CD4-positive, alpha-beta T cell (primary cell): Measurements from ENCODE around the gene RAB9A. TPM values are rescaled to one million over a fixed set of nuclear protein-coding genes. Genes with fewer than 3 reads are reported as not detected.

Source experiments
- ATAC-seq: fragments of 200-7000 bp; cut with Tn5 transposase; one replicate; pipeline ENCODE4 v1.10.0; 2022; ENCODE audit warnings: mild to moderate bottlenecking; ENCODE audit not compliant: poor library complexity
- CTCF ChIA-PET: fragments of 350-600 bp; sonication (Branson Sonifier 250); formaldehyde crosslinking; loops from one replicate; lab custom pipeline; 2021; ENCODE audit warnings: antibody characterized with exemption, inconsistent platforms; lab: Charles Lee
- POLR2A ChIA-PET: fragments of 350-600 bp; sonication (Branson Sonifier 250); formaldehyde crosslinking; loops from one replicate; lab custom pipeline; 2021; ENCODE audit warnings: antibody characterized with exemption, inconsistent platforms; lab: Charles Lee
- DNase-seq, 14 experiments: peaks; one replicate each; pipeline ENCODE4 v3.0.0-alpha.2; 2013 to 2020; ENCODE audit warnings: mixed read lengths in 2 of 14
- H3K27ac ChIP-seq, 2 donors: one replicate each; pipeline versions ENCODE4 v1.5.1 to v1.7.0; 2013; ENCODE audit warnings: low read length in 2 of 2, low read depth in 1 of 2, mild to moderate bottlenecking in 1 of 2
- H3K27me3 ChIP-seq, 2 experiments: 1 replicate in 1 of 2; 2 replicates in 1 of 2; pipeline versions ENCODE4 v1.6.1 to v1.7.0; 2013; ENCODE audit warnings: low read length in 2 of 2, control low read depth in 1 of 2, mild to moderate bottlenecking in 1 of 2, moderate library complexity in 1 of 2; ENCODE audit not compliant: insufficient read depth in 2 of 2, control insufficient read depth in 1 of 2
- H3K36me3 ChIP-seq: one replicate; pipeline ENCODE4 v1.6.1; 2013; ENCODE audit warnings: low read length, control low read depth; ENCODE audit not compliant: insufficient read depth
- H3K4me1 ChIP-seq: one replicate; pipeline ENCODE4 v1.6.1; 2013; ENCODE audit warnings: low read length, control low read depth; ENCODE audit not compliant: insufficient read depth
- H3K4me3 ChIP-seq: one replicate; pipeline ENCODE4 v1.5.1; 2013; ENCODE audit warnings: mild to moderate bottlenecking, low read length, moderate library complexity
- H3K9me3 ChIP-seq, 2 experiments: 1 replicate in 1 of 2; 2 replicates in 1 of 2; pipeline versions ENCODE4 v1.6.1 to v1.7.0; 2013; ENCODE audit warnings: low read length in 2 of 2, mild to moderate bottlenecking in 2 of 2, control low read depth in 1 of 2, moderate library complexity in 1 of 2; ENCODE audit not compliant: control insufficient read depth in 1 of 2, insufficient read depth in 1 of 2
- H3K27ac Mint-ChIP-seq: one replicate; pipeline ENCODE4 v1.8.0; 2020; ENCODE audit warnings: mixed read lengths
- H3K27me3 Mint-ChIP-seq: one replicate; pipeline ENCODE4 v1.8.0; 2021; ENCODE audit warnings: mixed read lengths
- H3K36me3 Mint-ChIP-seq: one replicate; pipeline ENCODE4 v1.8.0; 2021; ENCODE audit warnings: low read depth, mixed read lengths
- H3K4me1 Mint-ChIP-seq: one replicate; pipeline ENCODE4 v1.8.0; 2021; ENCODE audit warnings: low read depth, mixed read lengths
- H3K4me3 Mint-ChIP-seq: one replicate; pipeline ENCODE4 v1.8.0; 2020; ENCODE audit warnings: mild to moderate bottlenecking, mixed read lengths
- H3K9me3 Mint-ChIP-seq: one replicate; pipeline ENCODE4 v1.8.0; 2020; ENCODE audit warnings: mixed read lengths
- intact Hi-C, 2 experiments: fragments of 100-400 bp; cut with DNase I in 1 of 2; cut with micrococcal nuclease in 1 of 2; formaldehyde crosslinking; loops; one replicate each; pipeline versions ENCODE4 v1.15.1 to v1.9.0; 2023 to 2025; cut with DNase I, micrococcal nuclease
- total RNA-seq, 174 experiments: library from RNA in 2 of 174; stranded (reverse) in 2 of 174; gene quantifications; one replicate each; pipeline ENCODE4 v1.2.3 and lab custom pipeline; 2021 to 2026
- TF ChIP-seq, protein P1 (sequence below): fragments of 200-600 bp; IDR thresholded peaks from one replicate; pipeline ENCODE4 v1.8.0; 2022; ENCODE audit warnings: antibody characterized with exemption, mild to moderate bottlenecking

RAB9A gene
- total RNA-seq, 2 experiments from 2014 or later, result 21.4 to 25.2 TPM

DNA sequence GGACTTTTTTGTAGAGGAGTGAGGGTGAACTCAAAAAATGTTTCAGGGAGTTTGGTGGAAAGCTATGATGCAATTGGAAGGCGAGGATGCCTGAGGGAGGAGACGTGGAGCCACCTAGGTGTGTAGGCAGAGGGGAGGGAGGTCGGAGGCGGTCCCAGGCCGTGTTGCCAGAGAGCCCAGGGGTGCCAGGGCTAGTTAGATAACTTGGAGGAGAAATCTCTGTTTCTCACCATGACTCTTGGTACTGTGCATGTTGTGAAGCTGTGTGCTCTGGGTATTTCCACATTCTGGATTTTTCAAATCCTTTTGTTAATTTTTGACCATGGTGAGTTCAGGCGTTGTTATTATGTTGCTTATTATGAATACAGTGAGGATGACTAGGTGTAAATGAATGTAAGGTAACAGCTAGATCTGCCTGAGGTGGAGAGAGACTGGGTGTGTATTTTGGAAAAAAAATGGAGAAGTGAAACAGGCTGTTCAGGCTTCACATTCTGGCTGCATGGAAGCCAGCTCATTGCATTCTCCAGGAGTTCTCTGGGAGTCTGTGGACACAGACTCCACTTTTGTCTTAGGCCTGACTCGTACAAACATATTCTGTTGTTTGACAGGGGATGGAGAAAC is 4.5 kb downstream of the RAB9A start:
- Mint-ChIP-seq H3K36me3 (peaks cover 18% of the 10 kb centered on the region), H3K4me1 (peaks cover 79% of the 10 kb centered on the region), H3K27ac (peak overlapping the region; percentile 29), H3K4me3 (peak overlapping the region; percentile 5), H3K9me3 (no peaks in the 10 kb centered on the region), H3K27me3 (no peaks in the 10 kb centered on the region)
- no peaks in the 10 kb centered on the region for H3K36me3 ChIP-seq
- ChIA-PET POLR2A (interaction anchor here (1.6 kb wide), 1 partner anchor 41 kb away, joined by 4 read pairs; the partner anchor contains the start of genes OFD1 and TRAPPC2), CTCF (interaction anchor here (0.9 kb wide), 1 partner anchor 95 kb away, joined by 3 read pairs; no protein-coding TSS in a partner anchor)
- DNase-seq (no peak), ATAC-seq (no peak)
- H3K4me3 ChIP-seq, result no peak overlapping the region
- H3K27ac ChIP-seq, result no peak overlapping the region
- TF ChIP-seq, protein P1, sequence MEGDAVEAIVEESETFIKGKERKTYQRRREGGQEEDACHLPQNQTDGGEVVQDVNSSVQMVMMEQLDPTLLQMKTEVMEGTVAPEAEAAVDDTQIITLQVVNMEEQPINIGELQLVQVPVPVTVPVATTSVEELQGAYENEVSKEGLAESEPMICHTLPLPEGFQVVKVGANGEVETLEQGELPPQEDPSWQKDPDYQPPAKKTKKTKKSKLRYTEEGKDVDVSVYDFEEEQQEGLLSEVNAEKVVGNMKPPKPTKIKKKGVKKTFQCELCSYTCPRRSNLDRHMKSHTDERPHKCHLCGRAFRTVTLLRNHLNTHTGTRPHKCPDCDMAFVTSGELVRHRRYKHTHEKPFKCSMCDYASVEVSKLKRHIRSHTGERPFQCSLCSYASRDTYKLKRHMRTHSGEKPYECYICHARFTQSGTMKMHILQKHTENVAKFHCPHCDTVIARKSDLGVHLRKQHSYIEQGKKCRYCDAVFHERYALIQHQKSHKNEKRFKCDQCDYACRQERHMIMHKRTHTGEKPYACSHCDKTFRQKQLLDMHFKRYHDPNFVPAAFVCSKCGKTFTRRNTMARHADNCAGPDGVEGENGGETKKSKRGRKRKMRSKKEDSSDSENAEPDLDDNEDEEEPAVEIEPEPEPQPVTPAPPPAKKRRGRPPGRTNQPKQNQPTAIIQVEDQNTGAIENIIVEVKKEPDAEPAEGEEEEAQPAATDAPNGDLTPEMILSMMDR, result no peak
- H3K27me3 ChIP-seq, result no peaks in the 10 kb centered on the region
- peaks cover 37% of the 10 kb centered on the region for H3K4me1 ChIP-seq
- intact Hi-C loops, result loop anchor here in 1 of 2 experiments (5.0 kb wide), 2 partner anchors 39 to 901 kb away; partner anchors contain the start of genes OFD1, PRPS2 and TRAPPC2
- H3K9me3 ChIP-seq, result no peaks in the 10 kb centered on the region

DNA sequence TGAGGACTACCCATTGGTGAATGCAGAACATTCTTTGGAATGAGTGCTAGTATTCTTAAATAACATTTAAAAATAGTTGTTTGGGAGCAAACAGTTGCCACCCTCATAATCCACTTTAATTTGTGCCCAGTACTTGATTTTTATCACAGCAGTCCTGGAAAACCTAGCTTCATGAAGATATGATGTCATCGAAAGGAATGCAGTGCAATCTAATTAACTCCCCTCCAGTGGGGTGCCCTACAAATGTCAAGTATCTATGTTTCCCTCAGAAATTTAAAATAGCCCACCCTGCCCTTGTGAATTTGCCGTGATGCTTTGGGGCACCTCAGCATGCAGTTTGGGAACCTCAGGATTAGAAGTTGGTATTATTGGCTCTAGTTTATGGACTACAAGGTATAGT is 5.4 kb downstream of the RAB9A start:
- Mint-ChIP-seq H3K9me3 (no peaks in the 10 kb centered on the region), H3K36me3 (peaks cover 13% of the 10 kb centered on the region), H3K4me1 (peaks cover 82% of the 10 kb centered on the region), H3K27ac (no peak overlapping the region), H3K4me3 (no peak overlapping the region), H3K27me3 (no peaks in the 10 kb centered on the region)
- Histone ChIP-seq H3K4me3 (no peak overlapping the region), H3K27ac (no peak overlapping the region), H3K9me3 (no peaks in the 10 kb centered on the region), H3K4me1 (peaks cover 38% of the 10 kb centered on the region), H3K27me3 (no peaks in the 10 kb centered on the region), H3K36me3 (peaks cover 2% of the 10 kb centered on the region)
- DNase-seq (no peak), ATAC-seq (no peak)
- TF ChIP-seq, protein P1, result no peak
- intact Hi-C loops, result loop anchor here in 1 of 2 experiments (5.0 kb wide), 2 partner anchors 38 to 902 kb away; partner anchors contain the start of genes OFD1, PRPS2 and TRAPPC2
- CTCF ChIA-PET, result interaction anchor here (0.9 kb wide), 1 partner anchor 95 kb away, joined by 3 read pairs; no protein-coding TSS in a partner anchor
- POLR2A ChIA-PET, result interaction anchor here (0.6 to 1.0 kb wide), 2 partner anchors 32 to 718 kb away, joined by 3 read pairs; no protein-coding TSS in a partner anchor

DNA sequence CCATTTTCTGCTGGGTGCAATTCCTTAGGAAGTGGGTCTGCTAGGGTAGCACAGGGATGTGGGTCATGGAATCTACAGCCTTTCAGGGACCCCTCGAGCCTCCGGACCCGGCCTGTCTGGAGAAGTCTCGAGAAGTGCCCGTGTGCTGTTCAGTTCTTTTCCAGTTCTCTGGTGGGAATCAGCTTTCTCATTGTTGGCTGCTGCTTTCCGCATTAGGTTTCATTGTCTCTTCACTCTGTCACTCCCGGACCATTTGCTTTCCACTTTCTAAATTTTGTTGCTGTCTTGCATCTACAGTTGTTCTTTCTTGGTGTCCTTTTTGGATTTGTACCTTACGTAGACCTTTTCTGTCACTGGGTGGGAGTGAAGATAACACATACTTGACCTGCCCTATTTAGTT is 6.1 kb downstream of the RAB9A start:
- DNase-seq (no peak), ATAC-seq (no peak)
- Mint-ChIP-seq H3K27ac (no peak overlapping the region), H3K27me3 (no peaks in the 10 kb centered on the region), H3K36me3 (peaks cover 13% of the 10 kb centered on the region), H3K4me1 (peaks cover 80% of the 10 kb centered on the region), H3K9me3 (no peaks in the 10 kb centered on the region), H3K4me3 (peak overlapping the region; percentile 26)
- TF ChIP-seq, protein P1, result no peak
- Histone ChIP-seq H3K27me3 (no peaks in the 10 kb centered on the region), H3K27ac (no peak overlapping the region), H3K36me3 (peaks cover 2% of the 10 kb centered on the region), H3K9me3 (no peaks in the 10 kb centered on the region), H3K4me3 (no peak overlapping the region), H3K4me1 (peaks cover 40% of the 10 kb centered on the region)
- POLR2A ChIA-PET, result interaction anchor here (0.6 to 1.3 kb wide), 3 partner anchors 33 to 718 kb away, joined by 3 to 4 read pairs (median 3); partner anchors contain the start of genes OFD1 and TRAPPC2
- CTCF ChIA-PET, result no interaction called here
- intact Hi-C loops, result loop anchor here (5.0 kb wide), 2 partner anchors 37 to 903 kb away; partner anchors contain the start of genes OFD1 (in 2 of the 2), TRAPPC2 (in 2 of the 2) and PRPS2 (in 1 of the 2)
